Gastrocnemius medialis (tissue), 4 donors: ENCODE measurements around the gene FASN. TPM values are rescaled to one million over a fixed set of nuclear protein-coding genes. Genes with fewer than 3 reads are reported as not detected.
A peak's percentile ranks its signal among the peaks of the same experiment; 100 is the strongest.

Experiments used
- ATAC-seq, 2 donors: fragments of 150-250 bp; one replicate each; pipeline ENCODE4 v1.9.1; 2016
- DNase-seq, 2 donors: peaks; one replicate each; pipeline ENCODE4 v3.0.0-alpha.2; 2019
- H3K27ac ChIP-seq, 4 donors: fragments of 200-600 bp; sonication (generic); 1 replicate in 1 of 4; 2 replicates in 3 of 4; pipeline ENCODE4 v1.5.1; 2016 to 2018; ENCODE audit warnings: mild to moderate bottlenecking in 2 of 4, moderate library complexity in 1 of 4
- H3K27me3 ChIP-seq, 3 donors: fragments of 200-600 bp; sonication (generic) in 2 of 3; 1 replicate in 1 of 3; 2 replicates in 2 of 3; pipeline versions ENCODE4 v1.5.1 to v1.6.0; 2016 to 2019; ENCODE audit warnings: mild to moderate bottlenecking in 1 of 3, moderate library complexity in 1 of 3
- H3K36me3 ChIP-seq, 2 donors: fragments of 200-600 bp; sonication (generic) in 1 of 2; one replicate each; pipeline ENCODE4 v1.5.1; 2017 to 2018
- H3K4me1 ChIP-seq, 2 donors: fragments of 200-600 bp; sonication (generic) in 1 of 2; one replicate each; pipeline ENCODE4 v1.5.1; 2016 to 2017; ENCODE audit warnings: mild to moderate bottlenecking in 2 of 2
- H3K4me3 ChIP-seq, 4 donors: fragments of 200-600 bp; sonication (generic) in 3 of 4; 1 replicate in 1 of 4; 2 replicates in 3 of 4; pipeline ENCODE4 v1.5.1; 2016 to 2019; ENCODE audit warnings: mild to moderate bottlenecking in 2 of 4
- H3K9me3 ChIP-seq, 3 donors: fragments of 200-600 bp; sonication (generic) in 2 of 3; 1 replicate in 1 of 3; 2 replicates in 2 of 3; pipeline ENCODE4 v1.5.1; 2016 to 2019
- CTCF ChIP-seq, 5 experiments: fragments of 450-650 bp in 3 of 5; fragments of 200-600 bp in 2 of 5; sonication (generic) in 2 of 5; IDR thresholded peaks in 4 of 5; conservative IDR thresholded peaks in 1 of 5; 1 replicate in 4 of 5; 2 replicates in 1 of 5; pipeline ENCODE4 v1.5.1; 2016 to 2019; ENCODE audit warnings: antibody characterized with exemption in 5 of 5, mild to moderate bottlenecking in 3 of 5, moderate library complexity in 3 of 5
- POLR2A ChIP-seq, 2 donors: fragments of 450-650 bp; IDR thresholded peaks; one replicate each; pipeline ENCODE4 v1.6.1; 2017; ENCODE audit warnings: antibody characterized with exemption in 2 of 2, mild to moderate bottlenecking in 2 of 2, moderate library complexity in 2 of 2
- in situ Hi-C, 4 donors: fragments of 200-750 bp; cut with MboI; loops; one replicate each; pipeline versions ENCODE4 v1.15.0 to v1.8.0; 2017; ENCODE audit warnings: low sequenced_read_pairs in 4 of 4
- intact Hi-C: fragments of 100-400 bp; cut with DNase I; formaldehyde crosslinking; loops from one replicate; pipeline ENCODE4 v1.15.1; 2023; ENCODE audit warnings: low total_unique reads
- total RNA-seq, 4 donors: library from RNA; depleted of rRNA; stranded (reverse); fragments of >200 nt; gene quantifications; one replicate each; pipeline versions ENCODE4 v1.1.0 to v1.2.3, GENCODE V29; 2016

FASN gene
- total RNA-seq, 4 donors from 2014 or later = 16.3 to 34.5 (median 26.3) TPM

GRCh38 chr17:82101301-82101715 is 3.3 kb upstream of the FASN start:
- ATAC-seq (peak; percentile 23 to 24), DNase-seq (peak; percentile 71 to 85)
- Histone ChIP-seq H3K36me3 (no peaks in the 10 kb centered on the region), H3K4me3 (no peak overlapping the region), H3K27me3 (no peaks in the 10 kb centered on the region), H3K9me3 (no peaks in the 10 kb centered on the region), H3K4me1 (peaks cover 32 to 39% of the 10 kb centered on the region in 2 donors), H3K27ac (peak overlapping the region; percentile 81 to 96 (median 90))
- TF ChIP-seq POLR2A (IDR thresholded peaks at IDR 0.05) (peak in 1 of 2 donors; percentile 20), CTCF (IDR thresholded peaks at IDR 0.05 in 4 of 5, conservative IDR thresholded peaks at IDR 0.05 in 1 of 5) (no peak)
- in situ Hi-C loops (no loop called here), intact Hi-C loops (no loop called here)

- intact Hi-C loops (no loop called here), in situ Hi-C loops (no loop called here)
- DNase-seq (peak in 1 of 2 donors; percentile 51), ATAC-seq (no peak)
- no peak for TF ChIP-seq POLR2A (IDR thresholded peaks at IDR 0.05)
- TF ChIP-seq CTCF (IDR thresholded peaks at IDR 0.05 in 4 of 5, conservative IDR thresholded peaks at IDR 0.05 in 1 of 5) = no peak
- Histone ChIP-seq H3K9me3 (no peaks in the 10 kb centered on the region), H3K4me1 (peaks cover 30 to 33% of the 10 kb centered on the region in 2 donors), H3K27ac (peak overlapping the region; percentile 81 to 96 (median 90)), H3K4me3 (no peak overlapping the region), H3K27me3 (no peaks in the 10 kb centered on the region), H3K36me3 (peaks cover 0 to 4% of the 10 kb centered on the region in 2 donors)
Measured at GRCh38 chr17:82100502-82101298, 2.7 kb upstream of the FASN start.

- Histone ChIP-seq H3K4me1 (peaks cover 30 to 32% of the 10 kb centered on the region in 2 donors), H3K27ac (peak overlapping the region; percentile 81 to 96 (median 90)), H3K9me3 (no peaks in the 10 kb centered on the region), H3K4me3 (peak overlapping the region; percentile 48 to 93 (median 69)), H3K36me3 (peaks cover 0 to 19% of the 10 kb centered on the region in 2 donors), H3K27me3 (no peaks in the 10 kb centered on the region)
- DNase-seq = no peak
- ATAC-seq = peak in 1 of 2 donors; percentile 1
- TF ChIP-seq POLR2A (IDR thresholded peaks at IDR 0.05) (no peak), CTCF (IDR thresholded peaks at IDR 0.05 in 4 of 5, conservative IDR thresholded peaks at IDR 0.05 in 1 of 5) (no peak)
- in situ Hi-C loops = no loop called here
- intact Hi-C loops = loop anchor here (1.0 to 5.0 kb wide), 4 partner anchors 47 to 238 kb away; partner anchors contain the start of genes DCXR, GPS1, P4HB and RFNG
Measured at GRCh38 chr17:82098939-82099763, 1.1 kb upstream of the FASN start.

GRCh38 chr17:82097919-82098168 is 192 bp downstream of the FASN start:
- intact Hi-C loops (loop anchor here (1.0 to 5.0 kb wide), 4 partner anchors 46 to 237 kb away; partner anchors contain the start of genes DCXR, GPS1, P4HB and RFNG), in situ Hi-C loops (no loop called here)
- peak overlapping the region; percentile 81 to 96 (median 88) for H3K27ac ChIP-seq
- H3K4me3 ChIP-seq = peak overlapping the region; percentile 61 to 93 (median 72)
- H3K9me3 ChIP-seq = no peaks in the 10 kb centered on the region
- DNase-seq = no peak
- H3K36me3 ChIP-seq = peaks cover 0 to 32% of the 10 kb centered on the region in 2 donors
- H3K4me1 ChIP-seq = peaks cover 30 to 32% of the 10 kb centered on the region in 2 donors
- TF ChIP-seq POLR2A (IDR thresholded peaks at IDR 0.05) = no peak
- TF ChIP-seq CTCF (IDR thresholded peaks at IDR 0.05 in 4 of 5, conservative IDR thresholded peaks at IDR 0.05 in 1 of 5) = peak in 1 of 5 experiments; percentile 28
- peak; percentile 0 to 1 for ATAC-seq
- no peaks in the 10 kb centered on the region for H3K27me3 ChIP-seq
